Activated CD8-positive, alpha-beta memory T cell treated with anti-CD3 and anti-CD28 coated beads, Interleukin-2, amount 50 U/mL, for 48 hours (primary cell): ENCODE measurements around the gene ECHDC1.
"Not testable (repeated sequence)": the region's sequence is repeated elsewhere in the genome, so short reads cannot be mapped to it uniquely, and the experiment has no call there.

Experiments used
- DNase-seq: peaks from one replicate; pipeline ENCODE4 v3.0.0-alpha.2; 2020

ECHDC1 gene

GRCh38 chr6:127342946-127343808 is at the start of gene ECHDC1:
Gene ECHDC1 (minus strand): TSS chr6:127343609. CDS start chr6:127331028, 12,581 bp downstream.
- DNase-seq: peak; percentile 86

- no peak for DNase-seq
Measured at GRCh38 chr6:127392301-127392700, 48.9 kb upstream of the ECHDC1 start.

- no peak for DNase-seq
Measured at GRCh38 chr6:127391094-127391953, 47.9 kb upstream of the ECHDC1 start.

GRCh38 chr6:127389706-127390105 is 46.3 kb upstream of the ECHDC1 start:
- no peak for DNase-seq

GRCh38 chr6:127385668-127386430 is 42.4 kb upstream of the ECHDC1 start:
- no peak for DNase-seq

- DNase-seq: not testable (repeated sequence)
Measured at GRCh38 chr6:127384848-127385247, 41.4 kb upstream of the ECHDC1 start.

- no peak for DNase-seq
Measured at GRCh38 chr6:127383988-127384387, 40.6 kb upstream of the ECHDC1 start.

GRCh38 chr6:127382413-127382812 is 39.0 kb upstream of the ECHDC1 start:
- no peak for DNase-seq

- DNase-seq: no peak
Measured at GRCh38 chr6:127381384-127381783, 38.0 kb upstream of the ECHDC1 start.

GRCh38 chr6:127376685-127377084 is 33.3 kb upstream of the ECHDC1 start:
- DNase-seq: no peak

- DNase-seq: no peak
Measured at GRCh38 chr6:127367023-127367375, 23.6 kb upstream of the ECHDC1 start.

GRCh38 chr6:127366282-127367022 is 23.0 kb upstream of the ECHDC1 start:
- DNase-seq: no peak

GRCh38 chr6:127365874-127366273 is 22.5 kb upstream of the ECHDC1 start:
- no peak for DNase-seq

GRCh38 chr6:127352524-127352923 is 9.1 kb upstream of the ECHDC1 start:
- DNase-seq: no peak

GRCh38 chr6:127349980-127350379 is 6.6 kb upstream of the ECHDC1 start:
- no peak for DNase-seq

GRCh38 chr6:127348028-127348661 is 4.7 kb upstream of the ECHDC1 start:
- DNase-seq: no peak

- no peak for DNase-seq
Measured at GRCh38 chr6:127347178-127347577, 3.8 kb upstream of the ECHDC1 start.

GRCh38 chr6:127345521-127345920 is 2.1 kb upstream of the ECHDC1 start:
- DNase-seq: no peak

- no peak for DNase-seq
Measured at GRCh38 chr6:127343809-127344659, 625 bp upstream of the ECHDC1 start.

GRCh38 chr6:127342296-127342945 is 988 bp downstream of the ECHDC1 start:
- no peak for DNase-seq
